ENCODE measurements around the gene TIGD3. TPM values are rescaled to one million over a fixed set of nuclear protein-coding genes. Genes with fewer than 3 reads are reported as not detected.

The TIGD3 gene
- total and polyA plus RNA-seq, 10 of the 15 experiments (the other 5 are each of a cell fraction or from before 2014, with no cell fraction given) = 0.13 to 1.4 (median 0.57) TPM

- no peak overlapping the region for H3K9ac ChIP-seq (ENCODE audit: control insufficient read depth, insufficient read depth, low read length)
- H2AFZ ChIP-seq (ENCODE audit: control insufficient read depth, low read depth, low read length) = no peak overlapping the region
- POLR2A ChIA-PET = interaction anchor here (0.9 to 1.4 kb wide), 2 partner anchors 22 to 154 kb away, joined by 3 to 5 read pairs; no protein-coding TSS in a partner anchor
- FAIRE-seq = peak; percentile 23
- H3K27me3 ChIP-seq (replicated peaks in 1 of 2; ENCODE audit: control insufficient read depth in 2 of 2, insufficient read depth in 2 of 2, low read length in 1 of 2) = 0 out of 4 replicates have a peak, but pooled peaks cover 0 to 3% of the 10 kb centered on the region in 2 experiments
- no peak for DNase-seq (ENCODE audit: low read depth, low spot score)
- WGBS (ENCODE audit: insufficient coverage, insufficient replicate concordance, low lambda C conversion rate, missing lambda C conversion rate) = 70% methylated on average over 16 of the region's 16 CpGs
- in situ Hi-C loops (cut with MboI) (no loop called here), intact Hi-C loops (cut with micrococcal nuclease; ENCODE audit: unreplicated experiment) (no loop called here)
- RAD21 ChIA-PET (ENCODE audit: unreplicated experiment) = interaction anchor here (1.2 to 2.5 kb wide), 2 partner anchors 20 to 128 kb away, joined by 4 to 9 read pairs; partner anchors contain the start of gene DPF2
- no peak overlapping the region for H3K4me3 ChIP-seq
- SMC1A ChIA-PET (ENCODE audit: uncharacterized antibody, unreplicated experiment) = interaction anchor here (0.6 to 1.0 kb wide), 3 partner anchors 19 to 38 kb away, joined by 3 read pairs; partner anchors contain the start of gene DPF2
- H3K4me1 ChIP-seq (ENCODE audit: control insufficient read depth, insufficient read depth, low read length) = peaks cover 4% of the 10 kb centered on the region
- no peaks in the 10 kb centered on the region for H3K79me2 ChIP-seq (ENCODE audit: control insufficient read depth, insufficient read depth, low read length)
- no peak for ATAC-seq
- peaks cover 13 to 17% of the 10 kb centered on the region in 2 experiments; a peak in 3 of 4 replicates for H3K36me3 ChIP-seq (ENCODE audit: control insufficient read depth in 2 of 2, insufficient read depth in 2 of 2, low read length in 1 of 2)
- H3K9me3 ChIP-seq (replicated peaks; ENCODE audit: control insufficient read depth, insufficient read depth, low read length) = no peaks in the 10 kb centered on the region
- BruUV-seq (replicated peaks) = no TSS peak
- CTCF ChIA-PET = interaction anchor here (0.6 to 1.4 kb wide), 4 partner anchors 16 to 164 kb away, joined by 3 read pairs; no protein-coding TSS in a partner anchor
- H3K27ac ChIP-seq (ENCODE audit: control insufficient read depth, insufficient read depth) = no peak overlapping the region
- no peaks in the 10 kb centered on the region for H4K20me1 ChIP-seq (ENCODE audit: control insufficient read depth, insufficient read depth)
- TF ChIP-seq EGR1 (IDR thresholded peaks at IDR 0.05; ENCODE audit: borderline replicate concordance in 1 of 2, low read depth in 2 of 2, low read length in 2 of 2) (no peak), E4F1 (IDR thresholded peaks at IDR 0.05; ENCODE audit: borderline replicate concordance, partially characterized antibody) (no peak), SIX5 (IDR thresholded peaks at IDR 0.05; ENCODE audit: low read depth, low read length, severe bottlenecking) (no peak), POU2F2 (IDR thresholded peaks at IDR 0.05; ENCODE audit: borderline replicate concordance, low read depth, low read length) (no peak), RAD21 (IDR thresholded peaks at IDR 0.05; ENCODE audit: insufficient read depth, low read depth, low read length) (no peak), CREB1 (IDR thresholded peaks at IDR 0.05; ENCODE audit: low read depth) (no peak), SRF (IDR thresholded peaks at IDR 0.05; ENCODE audit: low read depth in 2 of 2, low read length in 2 of 2) (no peak), MYB (IDR thresholded peaks at IDR 0.05; ENCODE audit: borderline replicate concordance, low read depth, low read length) (no peak), SREBF2 (IDR thresholded peaks at IDR 0.05; ENCODE audit: low read length) (no peak), JUND (IDR thresholded peaks at IDR 0.05; ENCODE audit: low read depth, low read length) (no peak), IKZF1 (conservative IDR thresholded peaks at IDR 0.05) (no peak), HDGF (IDR thresholded peaks at IDR 0.05) (no peak)
- TF ChIP-seq, protein P1, sequence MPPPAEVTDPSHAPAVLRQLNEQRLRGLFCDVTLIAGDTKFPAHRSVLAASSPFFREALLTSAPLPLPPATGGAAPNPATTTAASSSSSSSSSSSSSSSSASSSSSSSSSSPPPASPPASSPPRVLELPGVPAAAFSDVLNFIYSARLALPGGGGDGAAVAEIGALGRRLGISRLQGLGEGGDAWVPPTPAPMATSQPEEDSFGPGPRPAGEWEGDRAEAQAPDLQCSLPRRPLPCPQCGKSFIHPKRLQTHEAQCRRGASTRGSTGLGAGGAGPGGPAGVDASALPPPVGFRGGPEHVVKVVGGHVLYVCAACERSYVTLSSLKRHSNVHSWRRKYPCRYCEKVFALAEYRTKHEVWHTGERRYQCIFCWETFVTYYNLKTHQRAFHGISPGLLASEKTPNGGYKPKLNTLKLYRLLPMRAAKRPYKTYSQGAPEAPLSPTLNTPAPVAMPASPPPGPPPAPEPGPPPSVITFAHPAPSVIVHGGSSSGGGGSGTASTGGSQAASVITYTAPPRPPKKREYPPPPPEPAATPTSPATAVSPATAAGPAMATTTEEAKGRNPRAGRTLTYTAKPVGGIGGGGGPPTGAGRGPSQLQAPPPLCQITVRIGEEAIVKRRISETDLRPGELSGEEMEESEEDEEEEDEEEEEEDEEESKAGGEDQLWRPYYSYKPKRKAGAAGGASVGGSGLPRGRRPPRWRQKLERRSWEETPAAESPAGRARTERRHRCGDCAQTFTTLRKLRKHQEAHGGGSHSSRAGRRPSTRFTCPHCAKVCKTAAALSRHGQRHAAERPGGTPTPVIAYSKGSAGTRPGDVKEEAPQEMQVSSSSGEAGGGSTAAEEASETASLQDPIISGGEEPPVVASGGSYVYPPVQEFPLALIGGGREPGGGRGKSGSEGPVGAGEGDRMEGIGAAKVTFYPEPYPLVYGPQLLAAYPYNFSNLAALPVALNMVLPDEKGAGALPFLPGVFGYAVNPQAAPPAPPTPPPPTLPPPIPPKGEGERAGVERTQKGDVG (CRISPR knock-in tag; IDR thresholded peaks at IDR 0.05) = no peak
- TF ChIP-seq, protein P2, sequence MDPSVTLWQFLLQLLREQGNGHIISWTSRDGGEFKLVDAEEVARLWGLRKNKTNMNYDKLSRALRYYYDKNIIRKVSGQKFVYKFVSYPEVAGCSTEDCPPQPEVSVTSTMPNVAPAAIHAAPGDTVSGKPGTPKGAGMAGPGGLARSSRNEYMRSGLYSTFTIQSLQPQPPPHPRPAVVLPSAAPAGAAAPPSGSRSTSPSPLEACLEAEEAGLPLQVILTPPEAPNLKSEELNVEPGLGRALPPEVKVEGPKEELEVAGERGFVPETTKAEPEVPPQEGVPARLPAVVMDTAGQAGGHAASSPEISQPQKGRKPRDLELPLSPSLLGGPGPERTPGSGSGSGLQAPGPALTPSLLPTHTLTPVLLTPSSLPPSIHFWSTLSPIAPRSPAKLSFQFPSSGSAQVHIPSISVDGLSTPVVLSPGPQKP (IDR thresholded peaks at IDR 0.05; ENCODE audit: low read depth, low read length) = no peak
- H3K4me2 ChIP-seq (ENCODE audit: control insufficient read depth, insufficient read depth) = peak overlapping the region; percentile 61
Observed at GRCh38 chr11:65353900-65354264, 669 bp upstream of the TIGD3 start.
